Stimulated activated CD4-positive, alpha-beta T cell treated with anti-CD3 and anti-CD28 coated beads, Interleukin-12 subunit alpha, Interleukin-12 subunit beta, amount 100 ng/mL, for 24 hours (primary cell): ENCODE data around the gene LRRTM4.
"Not testable (repeated sequence)": the region's sequence is repeated elsewhere in the genome, so short reads cannot be mapped to it uniquely, and the experiment has no call there.

ENCODE experiments used
- DNase-seq, 2 experiments: peaks; one replicate each; pipeline ENCODE4 v3.0.0-alpha.2; 2020; ENCODE audit warnings: low read depth in 2 of 2

Gene LRRTM4

GRCh38 chr2:76748581-76749296, 773.4 kb downstream of the LRRTM4 start:
- DNase-seq: no peak

- DNase-seq: no peak
Observed at GRCh38 chr2:76745605-76746004, 776.6 kb downstream of the LRRTM4 start.

- no peak for DNase-seq
Observed at GRCh38 chr2:76737607-76738006, 784.6 kb downstream of the LRRTM4 start.

- no peak for DNase-seq
Observed at GRCh38 chr2:76733736-76734135, 788.4 kb downstream of the LRRTM4 start.

- no peak for DNase-seq
Observed at GRCh38 chr2:76731157-76731556, 791.0 kb downstream of the LRRTM4 start.

- no peak for DNase-seq
Observed at GRCh38 chr2:76730021-76730420, 792.2 kb downstream of the LRRTM4 start.

GRCh38 chr2:76721226-76721625, 801.0 kb downstream of the LRRTM4 start:
- DNase-seq: no peak

- no peak for DNase-seq
Observed at GRCh38 chr2:76713312-76713711, 808.9 kb downstream of the LRRTM4 start.

GRCh38 chr2:76711490-76711889, 810.7 kb downstream of the LRRTM4 start:
- no peak for DNase-seq

GRCh38 chr2:76700894-76701293, 821.3 kb downstream of the LRRTM4 start:
- no peak for DNase-seq

GRCh38 chr2:76697998-76698713, 824.0 kb downstream of the LRRTM4 start:
- not testable (repeated sequence) for DNase-seq
